Activated CD8-positive, alpha-beta T cell treated with anti-CD3 and anti-CD28 coated beads, Interleukin-2, amount 10 ng/mL, durations not matched to agents 7 days and 5 days (primary cell): ENCODE measurements around the gene SNX19. TPM values are rescaled to one million over a fixed set of nuclear protein-coding genes. Genes with fewer than 3 reads are reported as not detected.
"Not testable (repeated sequence)": the region's sequence is repeated elsewhere in the genome, so short reads cannot be mapped to it uniquely, and the experiment has no call there.

Experiments used
- ATAC-seq: fragments of 150-1000 bp; cut with Tn5 transposase; one replicate; pipeline ENCODE4 v1.10.0; 2021; ENCODE audit warnings: moderate library complexity
- CTCF ChIA-PET: fragments of 350-600 bp; sonication (Branson Sonifier 250); formaldehyde crosslinking; loops from one replicate; lab custom pipeline; 2021; ENCODE audit warnings: antibody characterized with exemption; lab: Charles Lee
- POLR2A ChIA-PET: fragments of 350-600 bp; sonication (Branson Sonifier 250); formaldehyde crosslinking; loops from one replicate; lab custom pipeline; 2021; ENCODE audit warnings: antibody characterized with exemption; lab: Charles Lee
- DNase-seq: peaks from one replicate; pipeline ENCODE4 v3.0.0-alpha.2; 2020
- H3K27ac Mint-ChIP-seq: one replicate; pipeline ENCODE4 v1.8.0; 2021; ENCODE audit warnings: mild to moderate bottlenecking, mixed read lengths
- H3K27me3 Mint-ChIP-seq: one replicate; pipeline ENCODE4 v1.8.0; 2021; ENCODE audit warnings: low read depth, mixed read lengths
- H3K36me3 Mint-ChIP-seq: one replicate; pipeline ENCODE4 v1.8.0; 2021; ENCODE audit warnings: low read depth, mixed read lengths
- H3K4me1 Mint-ChIP-seq: one replicate; pipeline ENCODE4 v1.8.0; 2021; ENCODE audit warnings: low read depth, mixed read lengths
- H3K4me3 Mint-ChIP-seq: one replicate; pipeline ENCODE4 v1.8.0; 2021; ENCODE audit warnings: mild to moderate bottlenecking, mixed read lengths
- H3K9me3 Mint-ChIP-seq: one replicate; pipeline ENCODE4 v1.8.0; 2022; ENCODE audit warnings: mixed read lengths; ENCODE audit not compliant: insufficient read depth
- total RNA-seq, 2 experiments: library from RNA; stranded (reverse); gene quantifications; one replicate each; pipeline ENCODE4 v1.2.3, GENCODE V29; 2021

SNX19 gene
- total RNA-seq, result 10 to 100 TPM; 40.7 to 41.0 TPM

DNA sequence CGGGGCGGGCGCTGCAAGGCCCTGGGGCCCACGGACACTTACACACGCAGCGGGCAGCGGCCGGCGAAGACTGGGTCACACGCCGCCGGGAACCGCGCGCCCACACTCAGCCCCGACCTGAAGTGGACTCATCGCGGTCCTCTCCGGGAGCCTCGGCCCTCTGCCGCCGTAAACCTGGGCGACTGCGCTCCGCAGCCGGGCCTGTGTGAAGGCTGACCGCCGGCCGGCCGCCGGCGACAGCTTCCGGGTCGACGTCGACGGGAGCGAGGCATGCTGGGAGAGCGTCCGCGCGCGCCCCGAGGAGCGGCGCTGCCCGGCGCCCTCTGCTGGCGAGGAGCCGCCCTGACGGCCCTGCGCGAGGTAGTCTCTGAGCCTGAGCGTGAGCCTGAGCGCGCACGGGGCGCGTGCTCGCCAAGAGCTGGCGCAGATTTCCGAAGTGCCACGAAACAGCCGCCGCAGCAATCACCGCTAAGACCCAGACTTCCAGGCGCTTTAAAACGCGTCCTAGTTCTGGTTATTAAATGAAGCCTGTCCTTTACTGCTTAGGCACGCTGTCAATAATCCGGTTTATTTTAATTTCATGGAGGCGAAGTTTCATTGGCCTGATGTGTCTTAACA, at the start of gene SNX19:
TSS of gene SNX19 (minus strand) at position 242 of the 618 bp plus-strand sequence. CDS start 540 bp downstream, outside the sequence.
- H3K36me3 Mint-ChIP-seq, result peaks cover 42% of the 10 kb centered on the region
- DNase-seq (peak; percentile 91), ATAC-seq (peak; percentile 100)
- H3K4me3 Mint-ChIP-seq, result peak within 1 kb of the TSS; percentile 83
- H3K9me3 Mint-ChIP-seq, result no peaks in the 10 kb centered on the region
- peak within 1 kb of the TSS; percentile 84 for H3K27ac Mint-ChIP-seq
- POLR2A ChIA-PET, result interaction anchor here (0.6 to 1.5 kb wide), 3 partner anchors 9 to 16 kb away, joined by 3 to 4 read pairs (median 3); no protein-coding TSS in a partner anchor
- CTCF ChIA-PET, result interaction anchor here (0.6 to 4.9 kb wide), 24 partner anchors 9 to 758 kb away, joined by 3 to 34 read pairs (median 6); no protein-coding TSS in a partner anchor
- H3K4me1 Mint-ChIP-seq, result peaks cover 28% of the 10 kb centered on the region
- H3K27me3 Mint-ChIP-seq, result peaks cover 2% of the 10 kb centered on the region

GRCh38 chr11:130964058-130964792, 47.9 kb upstream of the SNX19 start:
- Mint-ChIP-seq H3K4me1 (no peaks in the 10 kb centered on the region), H3K27ac (no peak overlapping the region), H3K36me3 (no peaks in the 10 kb centered on the region), H3K27me3 (no peaks in the 10 kb centered on the region), H3K4me3 (no peak overlapping the region), H3K9me3 (no peaks in the 10 kb centered on the region)
- POLR2A ChIA-PET, result no interaction called here
- CTCF ChIA-PET, result no interaction called here
- DNase-seq (no peak), ATAC-seq (no peak)

- DNase-seq (no peak), ATAC-seq (no peak)
- Mint-ChIP-seq H3K27me3 (no peaks in the 10 kb centered on the region), H3K27ac (no peak overlapping the region), H3K9me3 (no peaks in the 10 kb centered on the region), H3K4me3 (no peak overlapping the region), H3K4me1 (peaks cover 12% of the 10 kb centered on the region), H3K36me3 (no peaks in the 10 kb centered on the region)
- POLR2A ChIA-PET, result no interaction called here
- CTCF ChIA-PET, result interaction anchor here (1.0 kb wide), 1 partner anchor 726 kb away, joined by 3 read pairs; no protein-coding TSS in a partner anchor
Measured at GRCh38 chr11:130947889-130948288, 31.6 kb upstream of the SNX19 start.

GRCh38 chr11:130947481-130947880, 31.2 kb upstream of the SNX19 start:
- no peak overlapping the region for H3K27ac Mint-ChIP-seq
- ChIA-PET CTCF (no interaction called here), POLR2A (no interaction called here)
- no peaks in the 10 kb centered on the region for H3K9me3 Mint-ChIP-seq
- no peak for ATAC-seq
- no peak overlapping the region for H3K4me3 Mint-ChIP-seq
- DNase-seq, result no peak
- no peaks in the 10 kb centered on the region for H3K27me3 Mint-ChIP-seq
- no peaks in the 10 kb centered on the region for H3K36me3 Mint-ChIP-seq
- peaks cover 12% of the 10 kb centered on the region for H3K4me1 Mint-ChIP-seq

GRCh38 chr11:130947058-130947457, 30.8 kb upstream of the SNX19 start:
- H3K9me3 Mint-ChIP-seq, result no peaks in the 10 kb centered on the region
- ATAC-seq (no peak), DNase-seq (no peak)
- no peak overlapping the region for H3K4me3 Mint-ChIP-seq
- H3K27me3 Mint-ChIP-seq, result no peaks in the 10 kb centered on the region
- CTCF ChIA-PET, result no interaction called here
- H3K4me1 Mint-ChIP-seq, result peaks cover 12% of the 10 kb centered on the region
- POLR2A ChIA-PET, result no interaction called here
- no peaks in the 10 kb centered on the region for H3K36me3 Mint-ChIP-seq
- H3K27ac Mint-ChIP-seq, result no peak overlapping the region

GRCh38 chr11:130945896-130946295, 29.6 kb upstream of the SNX19 start:
- peaks cover 12% of the 10 kb centered on the region for H3K4me1 Mint-ChIP-seq
- ChIA-PET POLR2A (no interaction called here), CTCF (no interaction called here)
- no peaks in the 10 kb centered on the region for H3K36me3 Mint-ChIP-seq
- H3K4me3 Mint-ChIP-seq, result no peak overlapping the region
- H3K27me3 Mint-ChIP-seq, result no peaks in the 10 kb centered on the region
- H3K9me3 Mint-ChIP-seq, result no peaks in the 10 kb centered on the region
- no peak overlapping the region for H3K27ac Mint-ChIP-seq
- ATAC-seq, result no peak
- DNase-seq, result no peak

DNA sequence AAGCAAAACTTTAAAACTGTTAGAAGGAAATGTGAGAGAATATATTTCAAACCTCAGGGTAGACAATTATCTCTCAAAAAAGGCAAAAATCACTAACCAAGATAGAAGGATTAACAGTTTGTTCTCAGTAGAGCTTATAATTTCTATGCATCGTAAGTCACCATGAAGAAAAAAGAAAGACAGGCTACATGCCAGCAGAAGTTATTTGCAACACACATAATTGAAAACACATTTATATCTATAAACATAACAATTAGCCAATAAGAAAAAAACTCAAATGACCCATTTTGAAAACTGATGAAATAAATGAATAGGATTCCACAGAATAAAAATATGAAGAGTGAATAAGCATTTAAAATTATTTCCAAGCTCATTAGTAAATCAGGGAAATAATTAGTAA, 24.4 kb upstream of the SNX19 start:
- Mint-ChIP-seq H3K4me1 (no peaks in the 10 kb centered on the region), H3K9me3 (no peaks in the 10 kb centered on the region), H3K27me3 (peaks cover 5% of the 10 kb centered on the region), H3K4me3 (no peak overlapping the region), H3K27ac (no peak overlapping the region), H3K36me3 (no peaks in the 10 kb centered on the region)
- ChIA-PET CTCF (interaction anchor here (0.7 kb wide), 1 partner anchor 706 kb away, joined by 3 read pairs; no protein-coding TSS in a partner anchor), POLR2A (no interaction called here)
- ATAC-seq (no peak), DNase-seq (no peak)

DNA sequence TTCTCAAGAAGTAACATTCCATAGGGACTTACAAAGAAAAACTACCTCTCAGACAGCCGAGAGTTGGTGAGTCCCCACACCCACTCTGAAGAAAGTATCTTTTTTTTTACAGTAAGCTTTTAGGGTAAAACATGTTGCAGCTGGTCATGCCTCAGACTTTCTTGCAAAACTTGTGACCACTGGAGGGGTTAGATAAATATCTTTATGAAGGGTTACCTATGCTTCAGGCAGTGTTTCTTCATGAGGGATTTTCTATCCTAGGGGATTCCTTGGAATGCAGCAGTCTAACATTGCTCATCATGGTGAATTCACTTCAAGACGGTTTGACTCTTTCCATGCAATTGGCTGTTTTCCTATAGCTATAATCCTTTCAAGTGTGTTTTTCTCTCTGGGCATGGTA, 20.8 kb upstream of the SNX19 start:
- Mint-ChIP-seq H3K27ac (no peak overlapping the region), H3K27me3 (peaks cover 5% of the 10 kb centered on the region), H3K4me3 (no peak overlapping the region), H3K36me3 (no peaks in the 10 kb centered on the region), H3K4me1 (no peaks in the 10 kb centered on the region), H3K9me3 (no peaks in the 10 kb centered on the region)
- ChIA-PET POLR2A (no interaction called here), CTCF (interaction anchor here (1.2 kb wide), 1 partner anchor 13 kb away, joined by 4 read pairs; no protein-coding TSS in a partner anchor)
- no peak for DNase-seq
- no peak for ATAC-seq

DNA sequence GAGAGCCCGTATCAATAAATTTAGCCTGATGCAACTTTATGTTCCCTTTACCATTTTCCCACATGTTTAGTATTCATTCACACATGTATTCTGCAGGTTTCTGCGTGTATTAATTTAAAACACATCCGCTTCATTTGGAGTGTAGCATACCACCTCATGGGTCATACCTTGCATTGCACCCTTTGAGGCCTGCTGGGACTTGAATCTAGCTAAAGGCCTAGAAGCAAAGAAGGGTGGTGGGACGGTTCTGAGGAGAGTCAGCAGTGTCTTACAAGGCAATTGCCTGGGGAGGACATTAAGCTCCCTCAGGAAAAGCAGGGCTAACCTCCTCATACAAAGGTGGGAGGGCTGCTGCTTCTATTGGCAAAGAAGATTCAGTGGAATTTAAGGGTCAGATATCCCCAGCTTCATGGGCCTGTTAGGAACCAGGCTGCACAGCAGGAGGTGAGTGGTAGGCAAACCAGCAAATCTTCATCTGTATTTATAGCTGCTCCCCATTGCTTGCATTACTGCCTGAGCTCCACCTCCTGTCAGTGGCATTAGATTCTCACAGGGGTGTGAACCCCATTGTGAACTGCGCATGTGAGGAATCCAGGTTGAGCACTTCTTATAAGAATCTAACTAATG, 15.9 kb upstream of the SNX19 start:
- H3K27me3 Mint-ChIP-seq, result no peaks in the 10 kb centered on the region
- no peaks in the 10 kb centered on the region for H3K9me3 Mint-ChIP-seq
- H3K4me1 Mint-ChIP-seq, result no peaks in the 10 kb centered on the region
- ATAC-seq (no peak), DNase-seq (no peak)
- no peak overlapping the region for H3K27ac Mint-ChIP-seq
- ChIA-PET POLR2A (no interaction called here), CTCF (interaction anchor here (1.7 kb wide), 1 partner anchor 16 kb away, joined by 8 read pairs; the partner anchor contains the start of gene SNX19)
- H3K36me3 Mint-ChIP-seq, result no peaks in the 10 kb centered on the region
- H3K4me3 Mint-ChIP-seq, result no peak overlapping the region

GRCh38 chr11:130924750-130925149, 8.5 kb upstream of the SNX19 start:
- Mint-ChIP-seq H3K4me1 (no peaks in the 10 kb centered on the region), H3K4me3 (no peak overlapping the region), H3K27me3 (peaks cover 2% of the 10 kb centered on the region), H3K27ac (no peak overlapping the region), H3K36me3 (no peaks in the 10 kb centered on the region), H3K9me3 (no peaks in the 10 kb centered on the region)
- CTCF ChIA-PET, result interaction anchor here (1.2 kb wide), 1 partner anchor 8 kb away, joined by 6 read pairs; the partner anchor contains the start of gene SNX19
- POLR2A ChIA-PET, result interaction anchor here (1.0 kb wide), 1 partner anchor 8 kb away, joined by 3 read pairs; no protein-coding TSS in a partner anchor
- ATAC-seq (no peak), DNase-seq (no peak)

GRCh38 chr11:130920612-130921011, 4.3 kb upstream of the SNX19 start:
- H3K27ac Mint-ChIP-seq, POLR2A ChIA-PET, CTCF ChIA-PET, DNase-seq, H3K4me3 Mint-ChIP-seq, H3K4me1 Mint-ChIP-seq, H3K36me3 Mint-ChIP-seq, H3K27me3 Mint-ChIP-seq, ATAC-seq, H3K9me3 Mint-ChIP-seq: not testable (repeated sequence)
